Measurements from ENCODE around the gene PDCD4. TPM values are rescaled to one million over a fixed set of nuclear protein-coding genes. Genes with fewer than 3 reads are reported as not detected.
A peak's percentile ranks its signal among the peaks of the same experiment; 100 is the strongest.
"Not testable (repeated sequence)": the region's sequence is repeated elsewhere in the genome, so short reads cannot be mapped to it uniquely, and the experiment has no call there.

The PDCD4 gene
- polyA plus RNA-seq, 4 donors: 190 to 278 (median 215) TPM

GRCh38 chr10:110859973-110860376, 11.8 kb upstream of the PDCD4 start:
- no peak for DNase-seq (ENCODE audit: low read depth in 4 of 4, low spot score in 2 of 4)

- DNase-seq (ENCODE audit: low read depth in 4 of 4, low spot score in 2 of 4): no peak
These were observed 11.0 kb upstream of the PDCD4 start for GRCh38 chr10:110860576-110861241.

GRCh38 chr10:110861476-110861875, 10.3 kb upstream of the PDCD4 start:
- DNase-seq (ENCODE audit: low read depth in 4 of 4, low spot score in 2 of 4): no peak

GRCh38 chr10:110861930-110862649, 9.6 kb upstream of the PDCD4 start:
- DNase-seq (ENCODE audit: low read depth in 4 of 4, low spot score in 2 of 4): no peak

GRCh38 chr10:110862961-110863360, 8.8 kb upstream of the PDCD4 start:
- no peak for DNase-seq (ENCODE audit: low read depth in 4 of 4, low spot score in 2 of 4)

GRCh38 chr10:110863361-110863760, 8.4 kb upstream of the PDCD4 start:
- DNase-seq (ENCODE audit: low read depth in 4 of 4, low spot score in 2 of 4): no peak

GRCh38 chr10:110863956-110864355, 7.8 kb upstream of the PDCD4 start:
- no peak for DNase-seq (ENCODE audit: low read depth in 4 of 4, low spot score in 2 of 4)

GRCh38 chr10:110864662-110865140, 7.0 kb upstream of the PDCD4 start:
- DNase-seq (ENCODE audit: low read depth in 4 of 4, low spot score in 2 of 4): no peak

- no peak for DNase-seq (ENCODE audit: low read depth in 4 of 4, low spot score in 2 of 4)
These were observed 6.4 kb upstream of the PDCD4 start for GRCh38 chr10:110865186-110865808.

- DNase-seq (ENCODE audit: low read depth in 4 of 4, low spot score in 2 of 4): no peak
These were observed 5.8 kb upstream of the PDCD4 start for GRCh38 chr10:110865809-110866482.

- DNase-seq (ENCODE audit: low read depth in 4 of 4, low spot score in 2 of 4): not testable (repeated sequence)
These were observed 4.5 kb upstream of the PDCD4 start for GRCh38 chr10:110867011-110867806.

GRCh38 chr10:110867807-110868465, 3.8 kb upstream of the PDCD4 start:
- no peak for DNase-seq (ENCODE audit: low read depth in 4 of 4, low spot score in 2 of 4)

- no peak for DNase-seq (ENCODE audit: low read depth in 4 of 4, low spot score in 2 of 4)
These were observed 2.7 kb upstream of the PDCD4 start for GRCh38 chr10:110868981-110869380.

GRCh38 chr10:110870823-110871297, 868 bp upstream of the PDCD4 start:
- DNase-seq (ENCODE audit: low read depth in 4 of 4, low spot score in 2 of 4): no peak

GRCh38 chr10:110872145-110872983, 636 bp downstream of the PDCD4 start:
- peak in 3 of 4 donors; percentile 58 to 70 (median 68) for DNase-seq (ENCODE audit: low read depth in 4 of 4, low spot score in 2 of 4)

GRCh38 chr10:110872984-110873923, 1.5 kb downstream of the PDCD4 start:
- DNase-seq (ENCODE audit: low read depth in 4 of 4, low spot score in 2 of 4): peak in 1 of 4 donors; percentile 17

GRCh38 chr10:110873951-110874350, 2.2 kb downstream of the PDCD4 start:
- no peak for DNase-seq (ENCODE audit: low read depth in 4 of 4, low spot score in 2 of 4)

GRCh38 chr10:110876000-110876399, 4.3 kb downstream of the PDCD4 start:
- DNase-seq (ENCODE audit: low read depth in 4 of 4, low spot score in 2 of 4): no peak
